Stimulated activated CD4-positive, alpha-beta T cell treated with anti-CD3 and anti-CD28 coated beads, Interleukin-12 subunit alpha, Interleukin-12 subunit beta, amount 100 ng/mL, for 48 hours (primary cell): ENCODE data around the gene PDE8A.

Source experiments
- DNase-seq, 3 donors: peaks; one replicate each; pipeline ENCODE4 v3.0.0-alpha.2; 2020; ENCODE audit warnings: low read depth in 2 of 3, low spot score in 1 of 3

The PDE8A gene

GRCh38 chr15:85073556-85074194 is 92.0 kb downstream of the PDE8A start:
- DNase-seq = peak; percentile 3 to 19 (median 6)

GRCh38 chr15:85086855-85087254 is 105.2 kb downstream of the PDE8A start:
- DNase-seq = no peak

- no peak for DNase-seq
Observed at GRCh38 chr15:85088300-85088699, 106.6 kb downstream of the PDE8A start.

- no peak for DNase-seq
Observed at GRCh38 chr15:85089929-85090597, 108.4 kb downstream of the PDE8A start.

GRCh38 chr15:85091990-85092389 is 110.3 kb downstream of the PDE8A start:
- no peak for DNase-seq

- no peak for DNase-seq
Observed at GRCh38 chr15:85094685-85095084, 113.0 kb downstream of the PDE8A start.

GRCh38 chr15:85095566-85095965 is 113.9 kb downstream of the PDE8A start:
- DNase-seq = no peak

- no peak for DNase-seq
Observed at GRCh38 chr15:85097250-85097649, 115.6 kb downstream of the PDE8A start.

GRCh38 chr15:85097725-85098124 is 116.1 kb downstream of the PDE8A start:
- no peak for DNase-seq

- DNase-seq = no peak
Observed at GRCh38 chr15:85099195-85099803, 117.6 kb downstream of the PDE8A start.

GRCh38 chr15:85100186-85100937 is 118.7 kb downstream of the PDE8A start:
- DNase-seq = no peak

- no peak for DNase-seq
Observed at GRCh38 chr15:85104584-85104983, 122.9 kb downstream of the PDE8A start.

- no peak for DNase-seq
Observed at GRCh38 chr15:85108136-85108535, 126.5 kb downstream of the PDE8A start.

GRCh38 chr15:85109333-85109732 is 127.7 kb downstream of the PDE8A start:
- no peak for DNase-seq

GRCh38 chr15:85112997-85113396 is 131.3 kb downstream of the PDE8A start:
- DNase-seq = no peak

GRCh38 chr15:85114886-85115285 is 133.2 kb downstream of the PDE8A start:
- no peak for DNase-seq

- no peak for DNase-seq
Observed at GRCh38 chr15:85116066-85116465, 134.4 kb downstream of the PDE8A start.

GRCh38 chr15:85116494-85116893 is 134.8 kb downstream of the PDE8A start:
- no peak for DNase-seq

GRCh38 chr15:85116925-85117646 is 135.4 kb downstream of the PDE8A start:
- peak in 1 of 3 donors; percentile 1 for DNase-seq

- no peak for DNase-seq
Observed at GRCh38 chr15:85118173-85118572, 136.5 kb downstream of the PDE8A start.

GRCh38 chr15:85118581-85118980 is 136.9 kb downstream of the PDE8A start:
- no peak for DNase-seq
